Bronchial epithelial cell (primary cell): Measurements from ENCODE around the gene ACTN4. TPM values are rescaled to one million over a fixed set of nuclear protein-coding genes. Genes with fewer than 3 reads are reported as not detected.

Source experiments
- DNase-seq: peaks from one replicate; pipeline ENCODE4 v3.0.0-alpha.2; 2010; ENCODE audit warnings: low read depth
- FAIRE-seq: peaks from 2 replicates; lab custom pipeline; 2011; peaks lifted over from hg19 to GRCh38; lab: Jason Lieb, UNC
- H3K27me3 ChIP-seq: 2 replicates; pipeline ENCODE4 v1.5.1; 2011; ENCODE audit warnings: low read length; ENCODE audit not compliant: control insufficient read depth, insufficient read depth
- H3K36me3 ChIP-seq: 2 replicates; pipeline ENCODE4 v1.5.1; 2011; ENCODE audit warnings: low read length; ENCODE audit not compliant: control insufficient read depth, insufficient read depth
- H3K4me3 ChIP-seq: 2 replicates; pipeline ENCODE4 v1.5.1; 2011; ENCODE audit warnings: mild to moderate bottlenecking, low read depth, low read length, control low read depth
- CTCF ChIP-seq: IDR thresholded peaks from 2 replicates; pipeline ENCODE4 v1.5.1; 2011; ENCODE audit warnings: mild to moderate bottlenecking, moderate library complexity, low read length, control low read depth, inconsistent platforms; ENCODE audit not compliant: insufficient read depth, severe bottlenecking
- total RNA-seq: library from RNA; depleted of rRNA; stranded (reverse); fragments of >200 nt; gene quantifications from 2 replicates; pipeline ENCODE4 v1.2.1, GENCODE V29; 2014

Gene ACTN4
- total RNA-seq, 1 donor from 2014 or later: 130 TPM

GRCh38 chr19:38699647-38700349, 52.3 kb downstream of the ACTN4 start:
- Histone ChIP-seq H3K4me3 (no peak overlapping the region), H3K36me3 (peaks cover 52% of the 10 kb centered on the region), H3K27me3 (no peaks in the 10 kb centered on the region)
- FAIRE-seq (no peak), DNase-seq (no peak)
- no peak for TF ChIP-seq CTCF

- DNase-seq (no peak), FAIRE-seq (peak; percentile 23)
- H3K36me3 ChIP-seq: peaks cover 57% of the 10 kb centered on the region
- no peaks in the 10 kb centered on the region for H3K27me3 ChIP-seq
- H3K4me3 ChIP-seq: no peak overlapping the region
- no peak for TF ChIP-seq CTCF
Measured at GRCh38 chr19:38700350-38700901, 53.0 kb downstream of the ACTN4 start.

GRCh38 chr19:38700902-38701454, 53.5 kb downstream of the ACTN4 start:
- DNase-seq: no peak
- FAIRE-seq: peak; percentile 28
- no peaks in the 10 kb centered on the region for H3K27me3 ChIP-seq
- TF ChIP-seq CTCF: no peak
- no peak overlapping the region for H3K4me3 ChIP-seq
- peaks cover 61% of the 10 kb centered on the region for H3K36me3 ChIP-seq

GRCh38 chr19:38701455-38702063, 54.1 kb downstream of the ACTN4 start:
- H3K4me3 ChIP-seq: no peak overlapping the region
- TF ChIP-seq CTCF: no peak
- FAIRE-seq: no peak
- no peaks in the 10 kb centered on the region for H3K27me3 ChIP-seq
- DNase-seq: no peak
- H3K36me3 ChIP-seq: peaks cover 63% of the 10 kb centered on the region

GRCh38 chr19:38702278-38702677, 54.8 kb downstream of the ACTN4 start:
- no peak overlapping the region for H3K4me3 ChIP-seq
- FAIRE-seq (no peak), DNase-seq (no peak)
- no peak for TF ChIP-seq CTCF
- H3K36me3 ChIP-seq: peaks cover 71% of the 10 kb centered on the region
- H3K27me3 ChIP-seq: no peaks in the 10 kb centered on the region
